GM12872 (cell line): ENCODE data around the gene P2RY4.

Experiments used
- TF ChIP-seq, protein P1 (sequence below): IDR thresholded peaks from 3 replicates; pipeline ENCODE4 v1.5.1; 2011; ENCODE audit warnings: low read depth, mild to moderate bottlenecking, low read length, moderate library complexity; ENCODE audit not compliant: insufficient read depth

P2RY4 gene

DNA sequence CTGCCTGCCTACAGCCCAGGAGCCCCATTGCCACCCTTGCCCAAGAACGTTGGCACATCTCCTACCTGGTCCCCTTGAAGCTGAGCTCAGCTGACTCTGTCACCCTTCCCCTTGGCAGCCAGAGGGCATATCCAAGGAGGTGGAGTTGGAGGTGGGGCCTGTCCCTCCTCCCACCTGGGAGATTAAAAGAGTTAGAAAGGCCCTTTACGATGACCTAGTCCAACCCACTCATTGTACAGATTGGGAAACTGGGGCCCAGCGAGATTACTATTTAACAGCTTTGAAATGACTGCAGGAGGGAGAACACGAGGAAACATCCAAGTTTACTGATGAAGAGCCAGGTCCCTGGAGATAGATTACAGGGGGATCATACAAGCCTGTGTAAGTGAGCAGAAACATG, at the start of gene P2RY4:
Gene P2RY4, minus strand, starts transcription at position 101 of the 400 bp plus-strand sequence. CDS start 580 bp downstream, outside the sequence.
- TF ChIP-seq, protein P1, sequence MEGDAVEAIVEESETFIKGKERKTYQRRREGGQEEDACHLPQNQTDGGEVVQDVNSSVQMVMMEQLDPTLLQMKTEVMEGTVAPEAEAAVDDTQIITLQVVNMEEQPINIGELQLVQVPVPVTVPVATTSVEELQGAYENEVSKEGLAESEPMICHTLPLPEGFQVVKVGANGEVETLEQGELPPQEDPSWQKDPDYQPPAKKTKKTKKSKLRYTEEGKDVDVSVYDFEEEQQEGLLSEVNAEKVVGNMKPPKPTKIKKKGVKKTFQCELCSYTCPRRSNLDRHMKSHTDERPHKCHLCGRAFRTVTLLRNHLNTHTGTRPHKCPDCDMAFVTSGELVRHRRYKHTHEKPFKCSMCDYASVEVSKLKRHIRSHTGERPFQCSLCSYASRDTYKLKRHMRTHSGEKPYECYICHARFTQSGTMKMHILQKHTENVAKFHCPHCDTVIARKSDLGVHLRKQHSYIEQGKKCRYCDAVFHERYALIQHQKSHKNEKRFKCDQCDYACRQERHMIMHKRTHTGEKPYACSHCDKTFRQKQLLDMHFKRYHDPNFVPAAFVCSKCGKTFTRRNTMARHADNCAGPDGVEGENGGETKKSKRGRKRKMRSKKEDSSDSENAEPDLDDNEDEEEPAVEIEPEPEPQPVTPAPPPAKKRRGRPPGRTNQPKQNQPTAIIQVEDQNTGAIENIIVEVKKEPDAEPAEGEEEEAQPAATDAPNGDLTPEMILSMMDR, result no peak

- TF ChIP-seq, protein P1, result no peak
Measured at GRCh38 chrX:70301716-70302115, 41.7 kb upstream of the P2RY4 start.

DNA sequence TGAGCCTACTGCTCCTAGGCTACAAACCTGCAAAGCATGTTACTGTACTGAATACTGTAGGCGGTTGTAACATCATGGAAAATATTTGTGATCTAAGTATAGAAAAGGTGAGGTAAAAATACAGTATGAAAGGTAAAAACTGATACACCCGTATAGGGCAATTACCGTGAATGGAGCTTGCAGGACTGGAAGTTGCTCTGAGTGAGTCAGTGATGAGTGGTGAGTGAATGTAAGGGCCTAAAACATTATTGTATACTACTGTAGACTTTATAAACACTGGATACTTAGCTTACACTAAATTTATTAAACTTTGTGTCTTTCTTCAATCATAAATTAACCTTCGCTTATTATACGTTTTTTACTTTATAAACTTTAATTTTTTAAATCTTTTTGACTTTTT, 33.6 kb upstream of the P2RY4 start:
- TF ChIP-seq, protein P1, result no peak

GRCh38 chrX:70292788-70293187, 32.8 kb upstream of the P2RY4 start:
- TF ChIP-seq, protein P1, result no peak

GRCh38 chrX:70289793-70290770, 30.1 kb upstream of the P2RY4 start, which contains the start of the genes KIF4A and PDZD11:
Gene KIF4A (plus strand): TSS chrX:70290104. CDS start chrX:70290459, 355 bp downstream.
Gene PDZD11 (minus strand): TSS chrX:70289927. CDS start chrX:70289341, 586 bp downstream.
- TF ChIP-seq, protein P1, result no peak

- TF ChIP-seq, protein P1, result no peak
Measured at GRCh38 chrX:70289168-70289792, 29.3 kb upstream of the P2RY4 start.

DNA sequence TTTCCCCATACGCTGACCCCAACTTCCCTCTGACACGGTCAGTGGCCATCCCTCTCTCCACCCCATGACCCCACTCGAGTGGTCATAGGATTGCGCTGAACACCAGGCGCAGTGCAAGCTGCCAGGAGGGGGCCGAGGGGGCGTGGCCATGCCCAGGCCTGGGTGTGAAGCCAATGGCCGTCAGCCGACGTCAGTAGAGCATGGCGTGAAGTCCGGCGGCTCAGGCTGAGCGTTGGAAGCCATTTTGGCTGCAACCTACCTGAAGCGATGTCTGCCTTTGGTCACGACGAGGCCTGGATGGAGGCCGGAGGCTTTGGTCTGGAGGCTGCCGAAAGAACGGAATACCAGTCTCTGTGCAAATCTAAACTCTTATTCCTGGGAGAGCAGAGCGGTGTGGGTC, 21.9 kb upstream of the P2RY4 start, which contains the start of gene RAB41:
Gene RAB41, plus strand, starts transcription at position 222 of the 400 bp plus-strand sequence. Its CDS starts 46 bp downstream, at position 268.
- TF ChIP-seq, protein P1, result no peak
